C4-2B (cell line): ENCODE measurements around the gene SLC39A11.

ENCODE experiments used
- CTCF ChIP-seq: fragments of 450-650 bp; conservative IDR thresholded peaks from 2 replicates; pipeline ENCODE4 v1.5.1; 2017; ENCODE audit warnings: mild to moderate bottlenecking
- ZFX ChIP-seq: fragments of 450-650 bp; IDR thresholded peaks from 2 replicates; pipeline ENCODE4 v1.6.1; 2017

- TF ChIP-seq CTCF (no peak), ZFX (no peak)
Measured at GRCh38 chr17:72795941-72796340, 296.5 kb downstream of the SLC39A11 start.
